Coronary artery (tissue), 2 donors: ENCODE results near the gene SH3BGR.

Experiments used
- DNase-seq: peaks from one replicate; pipeline ENCODE4 v3.0.0-alpha.2; 2017; ENCODE audit warnings: low spot score
- H3K27ac ChIP-seq, 2 donors: fragments of 200-600 bp; sonication (generic); one replicate each; pipeline ENCODE4 v1.5.1; 2016 to 2019
- H3K4me3 ChIP-seq: fragments of 200-600 bp; sonication (generic); 2 replicates; pipeline ENCODE4 v1.5.1; 2016; ENCODE audit warnings: mild to moderate bottlenecking, moderate library complexity
- CTCF ChIP-seq: fragments of 200-600 bp; sonication (generic); IDR thresholded peaks from one replicate; pipeline ENCODE4 v1.5.1; 2019; ENCODE audit warnings: antibody characterized with exemption

The SH3BGR gene

DNA sequence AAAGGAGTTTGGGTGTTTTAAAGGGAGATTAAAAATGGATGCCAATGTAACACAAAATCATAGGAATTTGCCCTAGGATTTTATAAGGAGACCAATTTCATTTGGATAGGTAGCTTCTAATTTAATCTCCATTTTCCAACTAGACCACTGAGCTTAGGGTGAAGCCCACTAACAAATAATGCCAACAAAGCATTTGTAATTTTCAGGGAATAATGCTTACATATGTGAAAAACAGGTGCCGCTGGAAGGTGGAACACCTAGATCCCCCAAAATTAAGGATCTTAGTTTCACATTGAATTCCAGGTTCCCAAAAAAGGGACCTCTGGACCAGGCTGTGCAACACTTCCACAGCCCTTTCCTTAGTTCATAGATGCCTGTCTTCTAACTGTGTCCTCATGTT lies 94.8 kb downstream of the SH3BGR start:
- no peak for DNase-seq
- H3K27ac ChIP-seq, result no peak overlapping the region
- no peak for TF ChIP-seq CTCF
- H3K4me3 ChIP-seq, result no peak overlapping the region

- TF ChIP-seq CTCF, result no peak
- Histone ChIP-seq H3K4me3 (no peak overlapping the region), H3K27ac (no peak overlapping the region)
- DNase-seq, result no peak
Measured at GRCh38 chr21:39552856-39553255, 101.1 kb downstream of the SH3BGR start.

GRCh38 chr21:39553331-39553730 lies 101.6 kb downstream of the SH3BGR start:
- no peak for DNase-seq
- no peak overlapping the region for H3K4me3 ChIP-seq
- no peak for TF ChIP-seq CTCF
- no peak overlapping the region for H3K27ac ChIP-seq

GRCh38 chr21:39555911-39556590 lies 104.3 kb downstream of the SH3BGR start:
- no peak for DNase-seq
- Histone ChIP-seq H3K27ac (no peak overlapping the region), H3K4me3 (no peak overlapping the region)
- no peak for TF ChIP-seq CTCF

- Histone ChIP-seq H3K27ac (no peak overlapping the region), H3K4me3 (no peak overlapping the region)
- no peak for DNase-seq
- no peak for TF ChIP-seq CTCF
Measured at GRCh38 chr21:39559511-39559910, 107.7 kb downstream of the SH3BGR start.

DNA sequence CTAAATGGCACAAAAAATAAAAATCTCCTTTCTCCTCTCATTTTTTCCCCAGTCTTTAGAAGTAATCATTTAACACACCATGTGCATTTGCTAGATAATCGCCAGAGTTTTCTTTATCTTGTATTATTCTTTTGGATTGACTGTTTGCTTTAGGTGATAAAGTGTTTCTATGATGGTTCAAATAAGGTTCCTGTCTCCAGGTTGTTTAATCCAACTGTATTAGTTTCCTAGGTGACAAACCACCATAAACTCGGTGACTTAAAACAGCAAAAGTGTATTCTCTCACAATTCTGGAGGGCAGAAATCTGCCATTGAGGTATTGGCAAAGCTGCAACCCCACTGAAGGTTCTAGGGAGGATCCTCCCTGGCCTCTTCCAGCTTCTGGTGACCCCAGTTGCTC lies 109.4 kb downstream of the SH3BGR start:
- H3K27ac ChIP-seq, result no peak overlapping the region
- no peak for TF ChIP-seq CTCF
- H3K4me3 ChIP-seq, result no peak overlapping the region
- no peak for DNase-seq
